ENCODE data around the gene GSTM5.

GRCh38 chr1:109716121-109716520, 4.1 kb downstream of the GSTM5 start:
- no peak for TF ChIP-seq CTCF (IDR thresholded peaks at IDR 0.05)
- no peak for TF ChIP-seq POLR2A (IDR thresholded peaks at IDR 0.05)

All from body of pancreas (tissue), 4 donors.